Small intestine (tissue), 7 donors: ENCODE measurements around the gene ACADM. TPM values are rescaled to one million over a fixed set of nuclear protein-coding genes. Genes with fewer than 3 reads are reported as not detected.
"Not testable (repeated sequence)": the region's sequence is repeated elsewhere in the genome, so short reads cannot be mapped to it uniquely, and the experiment has no call there.

Source experiments
- DNase-seq, 2 donors: peaks; one replicate each; pipeline versions ENCODE4 v3.0.0 to v3.0.0-alpha.2; 2013
- FAIRE-seq: peaks from 2 replicates; lab custom pipeline; 2012; peaks lifted over from hg19 to GRCh38; lab: Jason Lieb, UNC
- H3K27ac ChIP-seq, 3 donors: one replicate each; pipeline ENCODE4 v1.5.1; 2013; ENCODE audit warnings: low read length in 2 of 3, mild to moderate bottlenecking in 2 of 3, control low read depth in 1 of 3, inconsistent platforms in 1 of 3, low read depth in 1 of 3, moderate library complexity in 1 of 3
- H3K27me3 ChIP-seq, 3 donors: one replicate each; pipeline ENCODE4 v1.6.1; 2013; ENCODE audit warnings: low read length in 3 of 3, inconsistent platforms in 1 of 3; ENCODE audit not compliant: control insufficient read depth in 3 of 3, insufficient read depth in 3 of 3
- H3K36me3 ChIP-seq, 3 donors: one replicate each; pipeline ENCODE4 v1.6.1; 2013; ENCODE audit warnings: low read length in 3 of 3, inconsistent platforms in 1 of 3, low read depth in 1 of 3, mild to moderate bottlenecking in 1 of 3, moderate library complexity in 1 of 3; ENCODE audit not compliant: control insufficient read depth in 3 of 3, insufficient read depth in 2 of 3
- H3K4me1 ChIP-seq, 3 donors: one replicate each; pipeline ENCODE4 v1.6.1; 2013; ENCODE audit warnings: low read length in 2 of 3, inconsistent platforms in 1 of 3, low read depth in 1 of 3, mild to moderate bottlenecking in 1 of 3, moderate library complexity in 1 of 3; ENCODE audit not compliant: control insufficient read depth in 3 of 3, insufficient read depth in 2 of 3
- H3K4me3 ChIP-seq, 3 donors: one replicate each; pipeline ENCODE4 v1.5.1; 2013; ENCODE audit warnings: low read length in 3 of 3, control low read depth in 1 of 3, inconsistent platforms in 1 of 3, low read depth in 1 of 3, mild to moderate bottlenecking in 1 of 3, moderate library complexity in 1 of 3
- H3K9me3 ChIP-seq, 2 donors: one replicate each; pipeline ENCODE4 v1.6.1; 2013; ENCODE audit warnings: low read depth in 1 of 2, low read length in 1 of 2; ENCODE audit not compliant: control insufficient read depth in 2 of 2, insufficient read depth in 1 of 2
- WGBS, 3 donors: extraction: QIAGEN DNeasy Blood & Tissue Kit; methylation state at CpG; one replicate each; pipeline ENCODE4 v1.1.7; 2013; 5-methylcytosine and 5-hydroxymethylcytosine counted together
- polyA plus RNA-seq, 4 donors: library from polyadenylated mRNA; stranded (reverse) in 3 of 4; unstranded in 1 of 4; fragments of 200-250 nt in 3 of 4; fragments of 120-200 nt in 1 of 4; gene quantifications; one replicate each; pipeline versions ENCODE4 v1.2.1 to v1.2.3, GENCODE V29; 2013
- donor health status: healthy with polysubstance abuse.
- donor health status: control.
- donor health status: control.
- donor health status: Bipolar disorder and iron deficiency.
- donor health status: healthy.

ACADM gene
- polyA plus RNA-seq, 4 donors: 22.5 to 188 (median 77.9) TPM

GRCh38 chr1:75710832-75711231, 13.7 kb upstream of the ACADM start:
- FAIRE-seq: no peak
- no peaks in the 10 kb centered on the region for H3K4me1 ChIP-seq
- DNase-seq: no peak
- H3K36me3 ChIP-seq: no peaks in the 10 kb centered on the region
- no peaks in the 10 kb centered on the region for H3K27me3 ChIP-seq
- no peaks in the 10 kb centered on the region for H3K9me3 ChIP-seq
- H3K27ac ChIP-seq: no peak overlapping the region
- no peak overlapping the region for H3K4me3 ChIP-seq

GRCh38 chr1:75711846-75712245, 12.7 kb upstream of the ACADM start:
- Histone ChIP-seq H3K36me3 (no peaks in the 10 kb centered on the region), H3K27ac (no peak overlapping the region), H3K4me3 (no peak overlapping the region), H3K27me3 (no peaks in the 10 kb centered on the region), H3K9me3 (no peaks in the 10 kb centered on the region), H3K4me1 (no peaks in the 10 kb centered on the region)
- no peak for FAIRE-seq
- no peak for DNase-seq

DNA sequence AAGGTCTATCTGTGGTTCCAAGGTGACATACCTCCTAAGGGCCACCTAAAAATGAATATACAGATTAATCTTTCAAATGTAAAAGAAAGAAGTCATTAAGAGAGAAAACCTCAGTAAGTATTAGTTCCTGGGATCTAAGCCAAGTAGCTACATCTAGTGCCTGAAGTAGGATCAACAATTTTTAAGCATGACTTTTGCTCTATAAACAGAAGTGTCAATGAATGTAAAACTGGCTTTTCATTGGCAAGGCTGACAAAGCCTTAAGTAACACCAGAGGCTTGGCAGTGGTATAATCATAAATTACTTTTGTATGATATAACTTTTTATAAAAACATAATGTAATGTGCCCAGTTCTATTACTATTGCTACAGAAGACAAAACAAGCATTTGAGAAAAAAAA, 12.2 kb upstream of the ACADM start:
- H3K27me3 ChIP-seq: no peaks in the 10 kb centered on the region
- H3K27ac ChIP-seq: no peak overlapping the region
- H3K36me3 ChIP-seq: no peaks in the 10 kb centered on the region
- H3K4me3 ChIP-seq: no peak overlapping the region
- no peaks in the 10 kb centered on the region for H3K9me3 ChIP-seq
- no peaks in the 10 kb centered on the region for H3K4me1 ChIP-seq
- no peak for DNase-seq
- FAIRE-seq: no peak

GRCh38 chr1:75719810-75720209, 4.7 kb upstream of the ACADM start:
- Histone ChIP-seq H3K36me3 (no peaks in the 10 kb centered on the region), H3K27me3 (no peaks in the 10 kb centered on the region), H3K9me3 (no peaks in the 10 kb centered on the region), H3K4me3 (no peak overlapping the region), H3K4me1 (peaks cover 0 to 8% (median 5%) of the 10 kb centered on the region in 3 donors), H3K27ac (no peak overlapping the region)
- 91 to 94% (median 92%) methylated on average over 2 of the region's 2 CpGs for WGBS, 3 donors
- FAIRE-seq: no peak
- DNase-seq: no peak

GRCh38 chr1:75720325-75720724, 4.2 kb upstream of the ACADM start:
- no peaks in the 10 kb centered on the region for H3K36me3 ChIP-seq
- H3K4me3 ChIP-seq: no peak overlapping the region
- FAIRE-seq: no peak
- no peaks in the 10 kb centered on the region for H3K27me3 ChIP-seq
- no peaks in the 10 kb centered on the region for H3K9me3 ChIP-seq
- no peak for DNase-seq
- H3K4me1 ChIP-seq: peaks cover 0 to 8% (median 5%) of the 10 kb centered on the region in 3 donors
- 51 to 80% (median 61%) methylated on average over 4 of the region's 4 CpGs for WGBS, 3 donors
- no peak overlapping the region for H3K27ac ChIP-seq

DNA sequence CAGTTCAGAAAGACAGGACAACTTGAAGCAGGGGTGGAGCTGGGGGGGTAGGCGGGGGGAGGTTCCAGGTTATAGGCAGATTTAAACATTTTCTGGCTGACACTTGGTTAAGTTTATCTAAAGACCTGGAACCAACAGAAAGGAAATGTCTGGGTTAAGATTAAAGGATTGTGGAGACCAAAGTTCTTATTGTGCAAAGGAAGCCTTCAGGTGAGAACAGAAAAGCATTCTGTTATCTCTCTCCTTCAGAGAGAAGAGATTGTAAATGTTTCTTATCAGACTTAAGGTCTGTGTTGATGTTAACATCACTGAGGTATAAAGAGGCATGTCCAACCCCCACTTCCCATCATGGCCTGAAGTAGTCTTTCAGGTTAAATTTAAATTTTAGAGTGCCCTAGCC, 3.7 kb upstream of the ACADM start:
- H3K27me3 ChIP-seq: no peaks in the 10 kb centered on the region
- 15 to 66% (median 50%) methylated on average over 1 of the region's 1 CpG for WGBS, 3 donors
- DNase-seq (peak; percentile 65 to 77), FAIRE-seq (no peak)
- H3K4me1 ChIP-seq: peaks cover 0 to 8% (median 5%) of the 10 kb centered on the region in 3 donors
- H3K36me3 ChIP-seq: no peaks in the 10 kb centered on the region
- H3K4me3 ChIP-seq: no peak overlapping the region
- H3K27ac ChIP-seq: no peak overlapping the region
- H3K9me3 ChIP-seq: no peaks in the 10 kb centered on the region

DNA sequence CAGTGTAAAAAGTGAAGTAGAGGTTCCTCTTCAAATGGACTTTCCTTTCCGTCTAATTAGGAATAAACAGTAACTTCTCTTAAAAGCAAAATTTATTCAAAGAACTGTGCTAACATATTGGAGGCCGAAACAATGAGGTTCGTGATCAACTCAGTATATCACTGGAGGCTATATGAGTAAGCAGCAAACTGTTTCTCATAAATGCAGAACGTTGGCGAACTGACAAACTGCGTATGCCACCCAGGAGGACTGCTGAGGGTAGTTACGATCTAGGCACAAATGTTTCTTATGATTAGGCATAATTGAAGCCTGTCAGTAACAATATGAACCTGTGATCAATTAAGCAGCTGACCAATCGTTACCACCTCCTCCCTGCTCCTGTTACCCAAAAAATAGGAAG, 2.3 kb upstream of the ACADM start:
- not testable (repeated sequence) for FAIRE-seq, H3K27ac ChIP-seq, H3K27me3 ChIP-seq, H3K36me3 ChIP-seq, H3K9me3 ChIP-seq, H3K4me3 ChIP-seq, DNase-seq
- WGBS, 3 donors: 87 to 93% (median 93%) methylated on average over 8 of the region's 8 CpGs
- peaks cover 0 to 12% (median 5%) of the 10 kb centered on the region in 3 donors for H3K4me1 ChIP-seq

DNA sequence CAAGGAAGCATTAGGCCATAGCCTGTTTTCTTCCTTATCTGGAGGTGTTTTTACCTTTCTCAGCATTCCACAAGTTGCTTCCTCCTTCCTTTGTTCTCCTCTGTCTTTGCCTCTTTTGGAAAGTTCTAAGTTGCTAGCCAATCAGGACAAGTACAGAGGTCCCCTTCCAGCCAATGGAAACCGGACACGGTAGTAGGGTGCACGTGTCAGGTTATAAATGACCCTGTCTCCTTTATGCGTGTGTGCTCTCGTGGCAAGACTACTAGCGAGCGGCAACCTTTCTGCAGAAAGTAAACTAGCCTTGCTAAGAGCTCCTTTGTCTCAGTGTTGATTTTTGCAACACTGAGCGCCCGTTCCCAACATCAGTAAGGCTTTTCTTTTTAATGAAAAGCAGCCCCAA, 1.5 kb upstream of the ACADM start:
- H3K4me3 ChIP-seq: no peak overlapping the region
- no peaks in the 10 kb centered on the region for H3K9me3 ChIP-seq
- peaks cover 0 to 12% (median 9%) of the 10 kb centered on the region in 3 donors for H3K4me1 ChIP-seq
- no peaks in the 10 kb centered on the region for H3K27me3 ChIP-seq
- 91 to 96% (median 94%) methylated on average over 9 of the region's 9 CpGs for WGBS, 3 donors
- no peaks in the 10 kb centered on the region for H3K36me3 ChIP-seq
- DNase-seq: no peak
- FAIRE-seq: no peak
- no peak overlapping the region for H3K27ac ChIP-seq

- peak overlapping the region; percentile 73 to 94 (median 82) for H3K4me3 ChIP-seq
- H3K36me3 ChIP-seq: no peaks in the 10 kb centered on the region
- H3K27ac ChIP-seq: peak overlapping the region; percentile 83 to 95 (median 94)
- FAIRE-seq (no peak), DNase-seq (peak; percentile 68 to 87)
- no peaks in the 10 kb centered on the region for H3K9me3 ChIP-seq
- no peaks in the 10 kb centered on the region for H3K27me3 ChIP-seq
- WGBS, 3 donors: 1 to 3% (median 2%) methylated on average over 28 to 30 of the region's 30 CpGs
- H3K4me1 ChIP-seq: peaks cover 0 to 12% (median 9%) of the 10 kb centered on the region in 3 donors
These were observed 479 bp upstream of the ACADM start for GRCh38 chr1:75723989-75724471.
